Endothelial cell of umbilical vein (primary cell): ENCODE results near the gene UBE2I.

ENCODE experiments used
- CTCF ChIP-seq, 2 donors: IDR thresholded peaks; 1 replicate in 1 of 2; 2 replicates in 1 of 2; pipeline ENCODE4 v1.5.1; 2011; ENCODE audit warnings: low read length in 2 of 2, mild to moderate bottlenecking in 2 of 2, moderate library complexity in 2 of 2, control low read depth in 1 of 2, inconsistent platforms in 1 of 2, low read depth in 1 of 2; ENCODE audit not compliant: insufficient read depth in 1 of 2; ENCODE audit errors: extremely low read depth in 1 of 2
- EZH2 ChIP-seq: IDR thresholded peaks from 2 replicates; pipeline ENCODE4 v1.6.1; 2012; ENCODE audit warnings: borderline replicate concordance, low read depth, mild to moderate bottlenecking, moderate library complexity, low read length, inconsistent platforms; ENCODE audit not compliant: severe bottlenecking
- JUN ChIP-seq: IDR thresholded peaks from 2 replicates; pipeline ENCODE4 v1.6.1; 2011; ENCODE audit warnings: borderline replicate concordance, low read depth; ENCODE audit not compliant: insufficient read length, insufficient read depth
- MAX ChIP-seq: IDR thresholded peaks from 2 replicates; pipeline ENCODE4 v1.6.1; 2011; ENCODE audit not compliant: insufficient read depth, insufficient read length
- POLR2A ChIP-seq: IDR thresholded peaks from 2 replicates; pipeline ENCODE4 v1.6.1; 2012; ENCODE audit warnings: low read depth, mild to moderate bottlenecking, control low read depth, low read length
- POLR2AphosphoS5 ChIP-seq: IDR thresholded peaks from 2 replicates; pipeline ENCODE4 v1.6.1; 2012; ENCODE audit warnings: low read depth, mild to moderate bottlenecking, control low read depth, low read length, moderate library complexity; ENCODE audit not compliant: insufficient read depth

DNA sequence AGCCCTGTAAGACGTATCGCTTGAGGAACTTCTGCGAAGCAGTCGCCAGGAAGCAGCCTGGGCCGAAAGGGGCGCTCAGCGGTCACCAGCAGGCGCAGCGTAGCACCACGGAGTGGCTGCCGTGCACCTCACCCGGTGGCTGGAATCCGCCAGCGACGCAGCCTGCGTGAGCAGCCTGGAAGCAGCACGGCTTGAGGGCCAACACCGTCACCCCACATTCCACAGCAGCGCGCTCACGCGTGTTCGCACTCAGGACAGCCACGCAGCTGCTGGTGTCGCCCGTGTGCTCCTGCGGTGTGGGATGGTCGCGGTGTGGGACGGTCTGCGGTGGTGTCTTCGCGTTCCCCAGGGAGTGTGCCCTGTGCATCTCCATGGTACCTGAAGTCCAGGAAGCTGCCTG lies 9.6 kb downstream of the UBE2I start:
- no peak for TF ChIP-seq JUN
- no peak for TF ChIP-seq EZH2
- no peak for TF ChIP-seq POLR2A
- TF ChIP-seq CTCF (IDR thresholded peaks at IDR 0.05; ENCODE audit: extremely low read depth in 1 of 2, insufficient read depth in 1 of 2, low read depth in 1 of 2, low read length in 2 of 2) = no peak
- no peak for TF ChIP-seq MAX
- TF ChIP-seq POLR2AphosphoS5 = no peak
